Panc1 (cell line): ENCODE measurements around the gene FRY.

Experiments used
- CTCF ChIP-seq: fragments of 450-650 bp; IDR thresholded peaks from 2 replicates; pipeline ENCODE4 v1.5.1; 2017; ENCODE audit warnings: mild to moderate bottlenecking
- POLR2AphosphoS5 ChIP-seq: IDR thresholded peaks from 2 replicates; pipeline ENCODE4 v1.6.1; 2012; ENCODE audit warnings: mild to moderate bottlenecking, low read depth, low read length, moderate library complexity
- REST ChIP-seq, 2 experiments: IDR thresholded peaks; 2 replicates each; pipeline ENCODE4 v1.6.1; 2011 to 2012; ENCODE audit warnings: low read depth in 2 of 2, control low read depth in 1 of 2, low read length in 1 of 2, mild to moderate bottlenecking in 1 of 2, moderate library complexity in 1 of 2; ENCODE audit not compliant: insufficient read depth in 1 of 2
- SIN3A ChIP-seq: IDR thresholded peaks from 2 replicates; pipeline ENCODE4 v1.6.1; 2012; ENCODE audit warnings: low read depth, mild to moderate bottlenecking, low read length, moderate library complexity, borderline replicate concordance; ENCODE audit not compliant: insufficient read depth
- TCF7L2 ChIP-seq: IDR thresholded peaks from 2 replicates; pipeline ENCODE4 v1.6.1; 2011; ENCODE audit warnings: mild to moderate bottlenecking, low read depth, low read length, inconsistent platforms

- no peak for TF ChIP-seq CTCF
- TF ChIP-seq POLR2AphosphoS5 = no peak
- no peak for TF ChIP-seq REST (IDR thresholded peaks at IDR 0.05; ENCODE audit: insufficient read depth in 1 of 2, low read depth in 2 of 2, low read length in 1 of 2)
- TF ChIP-seq SIN3A = no peak
- TF ChIP-seq TCF7L2 = no peak
Measured at GRCh38 chr13:32334671-32335070, 303.1 kb downstream of the FRY start.
